HG03025 (cell line): ENCODE measurements around the gene KLHL36.

Experiments used
- ATAC-seq: cut with Tn5 transposase; IDR thresholded peaks from one replicate; pipeline ENCODE4 v1.9.1; 2021; ENCODE audit warnings: mild to moderate bottlenecking, moderate library complexity; ENCODE audit not compliant: unreplicated experiment, low FRiP score

KLHL36 gene

DNA sequence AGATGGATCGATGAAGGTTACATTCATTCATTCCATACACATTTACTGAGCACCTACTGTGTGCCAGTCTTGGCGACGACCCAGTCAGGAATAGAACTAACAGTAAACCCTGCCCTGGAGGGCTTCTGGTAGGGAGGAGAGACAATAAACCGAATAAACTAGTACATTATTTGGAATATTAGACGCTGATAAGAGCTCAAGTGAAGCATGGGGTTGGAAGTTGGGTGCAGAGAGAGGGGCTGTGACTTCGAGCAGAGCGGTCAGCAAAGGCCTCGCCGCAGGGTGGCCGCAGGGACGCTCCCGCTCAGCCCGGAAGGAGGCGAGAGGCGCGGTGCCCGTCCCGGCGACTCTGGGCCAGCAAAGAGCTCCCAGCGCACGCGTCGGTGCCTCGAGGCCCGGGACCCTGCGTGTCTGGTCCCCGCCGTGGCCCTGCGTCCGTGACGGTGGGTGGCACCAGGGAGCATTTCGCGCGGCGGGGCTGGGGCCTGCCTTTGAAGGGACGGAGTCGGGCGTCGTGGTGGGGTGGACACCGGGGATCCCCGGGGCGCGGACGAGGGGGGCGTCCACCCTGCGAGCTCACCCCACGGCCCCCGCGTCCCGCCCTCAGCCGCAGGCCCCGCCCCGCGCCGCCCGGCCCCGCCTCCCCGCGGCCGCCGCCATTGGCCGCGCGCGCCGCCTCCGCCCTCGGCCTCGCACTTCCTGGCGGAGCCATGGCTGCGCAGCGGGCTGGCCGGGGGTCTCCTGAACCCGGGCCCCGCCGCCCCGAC, at the start of gene KLHL36:
Gene KLHL36, plus strand, starts transcription at position 684 of the 767 bp plus-strand sequence. CDS start 2,357 bp downstream, outside the sequence.
- ATAC-seq: peak; percentile 74

DNA sequence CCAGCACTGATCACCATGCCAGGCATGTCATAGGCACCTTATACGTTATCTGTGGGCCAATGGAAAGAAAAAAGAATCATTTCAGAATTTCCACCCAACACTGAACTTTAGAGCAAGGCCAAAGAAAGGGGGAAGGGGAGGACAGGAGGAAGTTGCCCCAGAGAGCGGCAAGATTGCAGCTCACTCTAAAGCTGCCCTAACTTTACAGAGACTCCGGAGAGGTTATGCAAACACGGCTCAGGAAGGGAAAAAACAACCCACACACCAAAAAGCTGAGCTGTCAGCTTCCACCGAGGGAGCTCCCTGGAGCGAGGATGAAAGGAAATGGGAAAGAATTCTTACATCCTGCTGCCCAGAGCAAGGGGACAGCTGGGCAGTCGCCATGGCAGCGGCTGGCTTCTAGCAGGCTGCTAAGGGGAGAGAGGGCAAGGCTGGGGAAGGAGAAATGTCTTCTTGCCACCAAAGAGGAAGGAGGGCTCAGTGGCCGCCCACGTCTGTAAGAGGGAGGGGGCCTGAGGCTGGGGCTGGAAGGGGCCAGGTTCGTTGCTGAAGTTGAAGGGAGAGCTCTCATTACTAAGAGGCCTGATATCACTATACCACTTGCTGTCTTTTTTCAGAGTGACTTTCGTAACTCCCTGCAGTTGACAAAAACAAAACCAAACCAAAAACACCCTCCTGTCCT, 48.6 kb upstream of the KLHL36 start:
- ATAC-seq: peak; percentile 34

DNA sequence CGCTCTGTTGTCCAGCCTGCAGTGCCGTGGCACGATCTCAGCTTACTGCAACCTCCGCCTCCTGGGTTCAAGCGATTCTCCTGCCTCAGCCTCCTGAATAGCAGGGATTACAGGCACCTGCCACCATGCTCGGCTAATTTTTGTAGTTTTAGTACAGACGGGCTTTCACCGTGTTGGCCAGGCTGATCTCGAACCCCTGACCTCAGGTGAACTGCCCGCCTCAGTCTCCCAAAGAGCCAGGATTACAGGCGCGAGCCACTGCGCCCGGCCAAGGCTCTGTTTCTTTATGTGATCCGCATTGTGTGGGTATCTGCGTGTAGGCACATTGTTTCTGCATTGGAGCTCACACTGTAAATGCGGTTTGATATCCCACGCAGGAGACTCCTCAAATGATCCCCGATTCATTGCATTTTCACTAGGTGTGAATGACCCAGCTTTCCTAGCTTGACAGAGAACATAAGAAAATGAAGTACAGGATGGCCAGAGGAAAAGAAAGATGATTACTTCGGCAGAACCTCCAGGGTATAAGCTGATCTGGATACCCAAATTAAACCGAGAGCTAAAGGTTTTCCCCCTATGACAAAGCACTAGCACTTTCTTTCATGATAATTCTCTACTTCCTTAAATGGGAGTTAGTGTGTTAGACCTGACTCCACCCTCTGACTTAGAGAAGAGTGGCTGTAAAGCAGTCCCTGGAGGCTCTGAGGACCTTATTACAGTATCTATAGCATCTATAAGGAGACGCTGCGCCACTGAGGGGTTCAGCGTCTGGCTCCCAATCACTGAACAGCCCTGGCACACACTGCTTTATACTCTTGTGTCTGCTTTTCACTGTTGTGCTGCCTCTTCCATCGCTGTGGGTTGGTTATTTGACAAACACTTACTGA, 47.7 kb upstream of the KLHL36 start:
- peak; percentile 41 for ATAC-seq

DNA sequence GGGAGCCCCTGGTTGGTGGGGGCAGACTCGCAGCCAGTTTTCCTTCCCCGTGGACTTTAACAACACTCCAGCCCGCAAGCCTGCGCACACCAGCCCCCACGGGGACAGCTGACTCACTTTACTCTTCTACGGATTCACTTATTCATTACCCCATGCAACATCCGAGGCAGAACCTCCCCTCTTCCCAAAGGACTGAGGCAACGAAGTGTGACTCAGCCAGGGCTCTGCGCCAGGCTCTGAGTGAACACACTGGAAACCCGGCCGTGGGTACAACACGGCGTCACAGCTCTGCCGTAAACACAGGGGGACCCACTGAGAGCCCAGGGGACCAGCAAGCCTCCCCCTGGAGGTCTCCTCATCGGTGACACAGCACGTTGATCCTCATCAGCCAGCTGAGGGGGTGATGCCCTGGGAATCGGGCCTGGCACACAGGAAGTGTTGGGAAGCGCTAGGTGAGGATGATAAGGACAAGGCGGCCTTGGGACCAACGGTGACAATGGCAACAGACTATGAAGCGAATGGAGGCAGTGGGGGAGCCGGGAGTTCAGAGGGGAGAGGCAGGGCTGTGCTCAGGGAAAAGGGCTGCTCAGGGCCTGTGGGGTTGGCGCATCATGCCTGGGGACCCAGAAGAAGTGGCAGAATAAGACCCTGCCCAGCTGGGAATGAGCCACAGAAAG, 45.0 kb upstream of the KLHL36 start:
- no peak for ATAC-seq

DNA sequence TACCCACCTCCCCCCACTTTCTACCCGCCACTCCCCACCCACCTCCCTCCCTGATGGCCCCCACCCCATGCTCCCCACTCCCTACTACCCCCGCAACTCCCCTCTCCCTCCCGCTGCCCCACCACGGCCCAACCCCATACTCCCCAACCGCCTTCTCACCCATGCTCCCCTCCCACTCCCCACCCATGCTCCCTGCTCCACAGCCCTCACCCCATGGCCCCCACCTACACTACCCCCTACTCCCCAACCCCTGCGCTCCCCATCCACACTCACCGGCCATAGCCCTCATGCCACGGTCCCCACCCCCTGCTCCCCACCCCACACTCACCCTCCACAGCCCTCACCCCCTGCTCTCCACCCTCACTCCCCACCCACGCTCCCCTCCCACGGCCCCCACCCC, 44.4 kb upstream of the KLHL36 start:
- ATAC-seq: no peak

DNA sequence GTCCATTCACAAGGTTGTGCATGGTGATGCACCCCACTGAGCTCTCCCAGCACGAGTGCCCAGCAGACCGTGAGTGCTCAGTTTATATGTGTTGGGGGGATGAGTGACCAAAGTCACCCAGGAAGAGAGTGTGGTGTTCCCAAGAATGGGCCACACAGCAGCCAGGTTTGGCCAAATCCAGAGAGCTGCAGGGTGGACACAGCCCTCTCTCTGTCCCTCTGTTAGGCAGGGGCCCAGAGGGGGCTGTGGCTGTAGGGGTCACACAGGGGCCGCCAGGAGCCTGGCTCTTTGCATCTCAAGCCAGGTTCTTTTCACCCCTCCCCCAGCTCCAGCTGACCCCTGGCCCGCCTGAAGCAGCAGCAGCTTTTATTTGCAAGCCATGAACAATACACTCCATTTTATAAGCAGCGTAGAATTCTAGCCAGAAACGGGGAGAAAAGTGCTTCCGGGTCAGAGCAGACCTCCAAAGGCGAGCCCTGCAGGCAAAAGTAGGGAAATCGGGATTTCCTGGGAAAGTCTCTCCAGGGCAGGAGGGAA, 43.8 kb upstream of the KLHL36 start:
- no peak for ATAC-seq

DNA sequence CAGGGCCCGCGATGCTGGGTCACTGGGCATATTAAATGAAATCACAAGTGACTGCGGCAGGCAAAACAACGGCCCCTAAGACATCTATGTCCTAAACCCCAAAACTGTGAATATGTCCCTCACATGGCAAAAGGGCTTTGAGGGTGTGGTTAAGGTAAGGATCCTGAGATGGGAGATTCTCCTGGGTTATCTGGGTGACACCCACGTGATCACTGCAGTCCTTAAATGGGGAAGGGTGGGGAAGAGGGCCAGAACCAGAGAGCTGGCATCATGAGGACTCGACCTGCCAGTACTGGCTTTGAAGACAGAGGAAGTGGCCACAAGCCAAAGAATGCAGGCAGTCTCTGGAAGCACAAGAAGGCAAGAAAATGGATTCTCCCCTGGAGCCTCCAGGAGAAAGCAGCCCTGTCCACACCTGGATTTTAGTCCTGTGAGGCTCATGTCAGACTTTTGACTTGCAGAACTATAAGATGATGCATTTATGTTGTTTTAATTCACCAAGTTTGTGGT, 42.9 kb upstream of the KLHL36 start:
- ATAC-seq: no peak

DNA sequence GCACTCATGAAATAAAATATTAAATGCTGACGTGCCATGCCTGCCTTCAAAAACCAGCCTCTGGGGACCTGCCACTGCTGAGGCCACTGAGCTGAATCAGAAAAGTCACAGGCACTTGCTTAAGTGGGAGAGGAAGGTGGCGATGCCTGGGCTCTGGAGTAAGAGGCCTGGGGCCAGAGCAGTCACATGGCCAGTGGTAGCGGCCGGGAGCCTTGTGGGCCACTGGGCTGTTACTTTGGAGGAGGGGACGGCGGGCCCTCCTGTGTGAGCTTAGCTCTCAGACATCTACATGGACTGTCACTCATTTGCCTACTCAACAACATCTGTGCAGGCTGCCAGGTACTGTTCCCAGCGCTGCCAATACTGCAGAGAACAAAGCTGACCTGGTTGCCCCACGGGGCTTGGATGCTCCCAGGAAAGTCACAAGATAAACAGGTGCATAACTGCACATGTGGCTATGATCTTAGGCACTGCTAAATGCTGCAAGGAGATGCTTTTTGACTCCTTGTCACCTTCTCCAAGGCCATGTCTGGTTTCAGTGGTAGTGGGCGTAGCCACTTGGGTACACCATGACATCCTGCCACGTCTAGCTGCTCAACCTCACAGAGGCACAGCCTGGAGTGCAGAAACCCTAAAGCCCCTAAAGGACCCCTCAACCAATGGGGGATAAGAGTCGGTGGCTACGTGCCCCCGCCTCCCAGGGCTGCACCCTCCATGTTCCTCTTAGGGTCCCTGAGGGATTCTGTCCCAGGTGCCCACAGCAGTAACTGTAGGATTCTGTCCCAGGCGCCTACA, 42.0 kb upstream of the KLHL36 start:
- ATAC-seq: no peak

DNA sequence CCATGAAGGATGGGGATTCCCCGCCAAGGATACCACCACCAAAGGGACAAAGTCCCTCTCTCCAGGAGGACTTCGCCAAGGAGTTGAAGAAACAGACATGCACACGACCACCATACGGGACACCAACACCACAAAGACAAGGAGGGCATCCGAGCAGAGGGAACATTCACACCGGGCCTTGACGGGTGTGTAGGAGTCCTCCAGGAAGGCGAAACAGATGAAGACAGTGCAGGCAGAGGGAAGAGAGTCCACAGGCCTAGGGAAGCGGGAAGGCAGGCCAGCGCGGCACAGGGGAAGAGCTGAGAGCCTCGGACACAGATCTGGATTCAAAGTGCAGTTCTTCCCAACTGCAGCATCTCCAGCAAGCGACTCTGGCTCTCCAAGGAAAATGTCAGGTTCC, 41.2 kb upstream of the KLHL36 start:
- ATAC-seq: no peak

DNA sequence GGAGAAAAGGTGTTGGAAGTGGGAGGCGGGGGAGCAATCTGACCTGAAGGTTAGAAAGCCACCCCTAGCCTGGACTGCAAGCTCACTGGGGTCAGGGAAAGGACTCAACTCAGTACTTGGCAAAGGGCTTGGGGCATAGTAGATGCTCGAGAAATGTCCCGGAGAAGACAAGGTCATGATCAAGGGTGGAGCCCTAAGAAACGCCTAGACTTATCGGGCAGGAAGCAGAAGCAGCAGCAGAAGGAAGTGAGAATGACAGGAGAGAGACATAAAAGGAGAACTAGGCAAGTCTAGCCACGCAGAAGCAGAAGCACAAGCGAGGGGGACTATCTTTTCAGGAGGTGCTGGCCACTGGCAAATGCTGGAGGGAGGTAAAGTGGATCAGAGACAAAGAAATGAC, 40.6 kb upstream of the KLHL36 start:
- no peak for ATAC-seq

DNA sequence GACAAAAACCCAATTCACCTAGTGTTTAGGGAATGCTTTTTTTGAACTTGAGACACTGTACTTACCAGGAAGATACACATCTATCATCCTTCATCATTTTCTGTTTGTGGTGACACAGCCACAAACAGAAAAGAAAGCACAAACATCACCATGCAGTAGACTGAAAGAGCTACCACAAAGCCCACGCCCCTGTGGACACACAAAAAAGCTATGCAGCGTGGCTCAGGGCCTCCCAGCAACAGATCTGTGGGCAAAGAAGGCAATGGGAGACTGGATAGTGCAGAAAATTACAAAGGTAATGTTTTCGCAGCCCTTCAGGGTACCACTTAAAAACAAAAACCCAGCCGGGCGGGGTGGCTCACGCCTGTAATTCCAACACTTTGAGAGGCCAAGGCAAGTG, 40.0 kb upstream of the KLHL36 start:
- ATAC-seq: no peak

DNA sequence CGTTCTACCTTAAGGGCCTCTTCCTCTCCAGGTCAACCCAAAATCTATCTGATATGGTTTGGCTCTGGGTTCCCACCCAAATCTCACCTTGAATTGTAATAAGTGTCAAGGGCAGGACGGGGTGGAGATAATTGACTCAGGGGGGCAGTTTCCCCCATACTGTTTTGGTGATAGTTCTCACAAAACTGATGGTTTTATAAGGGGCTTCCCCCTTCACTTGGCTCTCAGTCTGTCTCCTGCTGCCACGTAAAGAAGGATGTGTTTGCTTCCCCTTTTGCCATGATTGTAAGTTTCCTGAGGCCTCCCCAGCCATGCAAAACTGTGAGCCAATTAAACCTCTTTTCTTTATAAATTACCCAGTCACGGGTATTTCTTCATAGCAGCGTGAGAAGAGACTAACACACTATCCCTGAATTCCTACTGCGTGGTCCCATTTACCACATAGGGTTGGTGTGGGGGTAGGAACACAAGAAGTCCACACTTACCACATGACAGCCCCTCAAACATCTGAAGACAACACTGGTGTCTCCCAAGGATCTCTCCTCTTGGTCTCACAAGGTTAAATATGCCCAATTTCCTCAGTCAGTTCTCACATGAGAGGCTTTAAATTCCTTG, 38.6 kb upstream of the KLHL36 start:
- ATAC-seq: no peak

DNA sequence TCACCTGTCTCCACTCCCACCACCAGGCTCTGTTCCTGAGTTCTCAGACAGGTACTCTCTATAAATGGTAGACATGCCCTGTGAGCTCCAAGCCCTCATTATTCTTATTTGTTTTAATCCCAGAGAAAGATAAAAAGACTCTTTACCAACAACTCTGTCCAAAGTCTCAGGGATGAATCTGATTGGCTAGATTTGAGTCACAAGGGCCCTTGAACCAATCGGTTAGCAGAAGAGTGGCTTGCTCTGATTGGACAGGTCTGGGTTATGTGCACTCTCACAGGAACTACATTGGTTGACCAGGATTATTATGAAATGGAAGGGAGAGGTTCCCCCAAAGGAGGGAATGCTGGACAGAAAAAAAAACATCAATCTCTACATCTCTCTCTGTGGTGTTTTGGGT, 37.9 kb upstream of the KLHL36 start:
- no peak for ATAC-seq

DNA sequence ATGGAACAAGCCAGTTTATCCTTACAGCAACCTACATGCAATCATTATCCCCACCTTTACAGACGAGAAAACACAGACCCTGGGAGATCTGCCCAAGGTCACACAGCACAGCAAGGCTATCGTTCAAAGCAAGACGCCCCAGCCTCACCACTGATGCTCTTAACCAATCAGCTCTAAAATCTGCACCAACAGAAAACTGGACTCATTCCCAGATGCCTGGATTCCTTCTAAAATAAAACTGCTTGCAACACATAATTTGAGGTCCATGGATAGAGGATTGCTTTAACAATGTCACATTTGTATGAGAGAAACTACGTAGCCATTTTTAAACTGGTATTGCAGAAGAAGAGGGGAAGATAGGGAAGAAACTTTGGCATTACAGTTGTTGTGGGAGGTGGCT, 37.3 kb upstream of the KLHL36 start:
- ATAC-seq: no peak

DNA sequence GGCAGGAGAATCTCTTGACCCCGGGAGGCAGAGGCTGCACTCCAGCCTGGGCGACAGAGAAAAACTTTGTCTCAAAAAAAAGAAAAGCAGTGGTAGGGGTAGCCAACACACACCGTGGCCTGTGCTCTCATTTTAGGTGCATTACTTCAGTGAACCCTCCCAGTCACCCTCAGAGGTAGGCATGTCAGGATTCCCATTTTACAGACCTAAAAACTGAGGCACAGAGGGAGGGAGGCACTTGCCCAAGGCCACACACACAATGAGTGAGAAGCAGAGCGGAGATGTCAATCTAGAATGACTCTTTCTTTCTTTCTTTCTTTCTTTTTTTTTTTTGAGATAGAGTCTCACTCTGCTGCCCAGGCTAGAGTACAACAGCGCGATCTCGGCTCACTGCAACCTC, 35.6 kb upstream of the KLHL36 start:
- ATAC-seq: no peak

DNA sequence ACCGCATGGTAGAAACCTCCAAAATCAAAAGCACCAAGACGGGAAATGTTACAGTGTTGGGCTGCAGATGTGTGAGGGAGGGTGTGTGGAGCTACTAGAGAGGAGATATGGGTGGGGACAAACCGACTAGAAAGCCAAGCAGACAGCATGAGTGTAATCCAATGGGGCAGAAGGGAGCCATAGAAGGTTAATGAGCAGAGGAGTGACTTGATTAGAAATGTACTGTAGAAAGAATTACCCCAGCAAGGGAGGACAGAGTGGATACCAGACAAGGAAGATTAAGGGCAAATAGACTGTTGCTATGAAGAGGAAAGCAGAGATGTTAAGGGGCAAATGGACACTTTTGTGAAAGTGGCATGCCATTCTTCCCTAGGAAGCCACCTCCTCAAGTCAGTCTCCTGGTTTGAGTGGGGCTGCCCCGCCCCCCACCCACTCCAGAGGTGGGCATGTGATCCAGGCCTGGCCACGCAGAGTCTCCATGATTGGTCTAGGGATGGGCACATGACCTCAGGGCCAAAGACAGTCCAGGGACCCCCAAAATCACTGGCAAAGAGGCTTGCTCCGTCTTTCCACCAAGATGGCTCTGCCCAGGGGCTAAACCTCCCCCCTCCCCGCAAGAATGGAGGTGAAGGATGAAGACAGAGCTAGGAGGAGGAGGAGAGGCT, 34.8 kb upstream of the KLHL36 start:
- ATAC-seq: no peak

DNA sequence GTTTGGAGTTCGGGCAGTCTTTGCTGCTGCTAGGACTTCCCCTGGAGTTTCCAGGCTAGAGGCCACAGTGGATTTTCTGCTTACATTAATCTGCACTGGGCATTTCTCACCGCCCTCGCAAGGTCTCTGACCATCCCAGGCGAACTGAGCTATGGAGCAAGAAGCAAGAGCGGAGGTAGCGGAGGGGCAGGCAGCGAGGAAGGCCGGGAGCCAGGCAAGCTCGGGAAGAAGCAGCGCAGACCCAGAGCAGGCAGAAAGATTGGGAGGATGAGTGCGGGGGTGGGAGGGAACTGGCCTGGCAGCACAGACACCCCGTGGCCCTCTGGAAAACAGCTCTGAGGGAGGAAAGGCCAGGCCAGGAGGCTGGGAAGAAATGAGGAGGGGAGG, 34.2 kb upstream of the KLHL36 start:
- ATAC-seq: no peak

DNA sequence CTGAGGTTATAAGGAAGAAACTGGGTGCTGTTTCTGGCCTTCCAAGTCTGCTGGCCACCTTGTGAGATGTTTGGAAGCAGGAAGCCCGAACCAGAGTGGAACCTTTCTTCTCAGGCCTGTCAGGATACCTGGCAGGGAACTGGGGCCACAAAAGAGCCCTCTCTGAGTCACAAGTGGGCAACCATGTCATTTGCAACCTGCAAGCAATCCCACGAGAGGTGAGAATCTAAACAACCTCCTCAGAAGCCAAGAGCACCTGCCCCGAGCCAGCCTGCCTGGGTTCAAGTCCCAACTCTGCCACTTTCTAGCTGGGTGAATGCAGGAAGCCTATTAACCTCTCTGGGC, 33.7 kb upstream of the KLHL36 start:
- no peak for ATAC-seq
